HepG2 (cell line): ENCODE data around the gene ANKRD2. TPM values are rescaled to one million over a fixed set of nuclear protein-coding genes. Genes with fewer than 3 reads are reported as not detected.
A peak's percentile ranks its signal among the peaks of the same experiment; 100 is the strongest.

Source experiments
- AFF4 ChIP-seq: sonication (generic); formaldehyde crosslinking; IDR thresholded peaks from 2 replicates; pipeline ENCODE4 v1.4.0; 2020; ENCODE audit warnings: missing genetic modification reagents
- AKNA ChIP-seq: sonication (generic); formaldehyde crosslinking; IDR thresholded peaks from 2 replicates; pipeline ENCODE4 v1.4.0; 2020; ENCODE audit warnings: missing genetic modification reagents, borderline replicate concordance
- ARID3A ChIP-seq: IDR thresholded peaks from 2 replicates; pipeline ENCODE4 v1.6.1; 2012; ENCODE audit warnings: low read depth, low read length, improper control_type of control experiment
- CBX1 ChIP-seq: IDR thresholded peaks from one replicate; pipeline ENCODE4 v1.6.1; 2016; ENCODE audit warnings: antibody characterized with exemption, low read depth
- DNMT3B ChIP-seq: conservative IDR thresholded peaks from 2 replicates; pipeline ENCODE4 v1.6.1; 2016; ENCODE audit warnings: missing biosample characterization, control low read depth
- GTF2F1 ChIP-seq: fragments of 150-350 bp; IDR thresholded peaks from 2 replicates; pipeline ENCODE4 v1.6.1; 2014; ENCODE audit warnings: low read length
- HNRNPH1 ChIP-seq: fragments of 200-400 bp; formaldehyde crosslinking; optimal IDR thresholded peaks from 2 replicates; pipeline ENCODE3; 2017; ENCODE audit warnings: mild to moderate bottlenecking, low read depth, low read length
- ISX ChIP-seq: sonication (generic); formaldehyde crosslinking; conservative IDR thresholded peaks from 2 replicates; pipeline ENCODE4 v1.5.0; 2020; ENCODE audit warnings: missing genetic modification reagents
- KDM5A ChIP-seq: fragments of 200-600 bp; sonication (generic); IDR thresholded peaks from 2 replicates; pipeline ENCODE4 v1.7.0; 2018; ENCODE audit warnings: antibody characterized with exemption, mild to moderate bottlenecking, low read length, borderline replicate concordance
- NR2F6 ChIP-seq, 2 experiments: IDR thresholded peaks; 2 replicates each; pipeline ENCODE4 v1.6.1; 2016; ENCODE audit warnings: antibody characterized with exemption in 1 of 2, mild to moderate bottlenecking in 1 of 2
- PHF20 ChIP-seq: sonication (generic); formaldehyde crosslinking; IDR thresholded peaks from 2 replicates; pipeline ENCODE4 v1.5.0; 2020; ENCODE audit warnings: mild to moderate bottlenecking, missing genetic modification reagents
- RARG ChIP-seq: sonication (generic); formaldehyde crosslinking; IDR thresholded peaks from 2 replicates; pipeline ENCODE4 v1.4.0; 2020; ENCODE audit warnings: low read depth, mild to moderate bottlenecking, missing genetic modification reagents
- RELA ChIP-seq: sonication (generic); formaldehyde crosslinking; IDR thresholded peaks from 2 replicates; pipeline ENCODE4 v1.4.0; 2020; ENCODE audit warnings: missing genetic modification reagents
- RXRA ChIP-seq: sonication (generic); formaldehyde crosslinking; IDR thresholded peaks from 2 replicates; pipeline ENCODE4 v1.5.1; 2020; ENCODE audit warnings: missing genetic modification reagents
- SCMH1 ChIP-seq: sonication (generic); formaldehyde crosslinking; IDR thresholded peaks from 2 replicates; pipeline ENCODE4 v1.9.0; 2021; ENCODE audit warnings: missing genetic modification reagents, mild to moderate bottlenecking, borderline replicate concordance
- ZFY ChIP-seq: sonication (generic); formaldehyde crosslinking; IDR thresholded peaks from 2 replicates; pipeline ENCODE4 v1.4.0; 2020; ENCODE audit warnings: missing genetic modification reagents
- ZNF143 ChIP-seq: sonication (generic); formaldehyde crosslinking; IDR thresholded peaks from 2 replicates; pipeline ENCODE4 v1.4.0; 2020; ENCODE audit warnings: missing genetic modification reagents
- ZNF543 ChIP-seq: sonication (generic); formaldehyde crosslinking; IDR thresholded peaks from 2 replicates; pipeline ENCODE4 v1.4.0; 2020; ENCODE audit warnings: mild to moderate bottlenecking, missing genetic modification reagents
- ZNF7 ChIP-seq: IDR thresholded peaks from 2 replicates; pipeline ENCODE4 v1.6.1; 2016; ENCODE audit warnings: missing biosample characterization, missing genetic modification reagents
- ZNF782 ChIP-seq: sonication (generic); formaldehyde crosslinking; IDR thresholded peaks from 2 replicates; pipeline ENCODE4 v1.4.0; 2020; ENCODE audit warnings: missing genetic modification reagents, mild to moderate bottlenecking, borderline replicate concordance
- polyA plus RNA-seq, 8 experiments: library from polyadenylated mRNA; depleted of rRNA in 3 of 8; stranded (reverse) in 7 of 8; unstranded in 1 of 8; fragments of >200 nt; fragmentation: Illumina TruSeq in 4 of 8; extraction: Trizol in 4 of 8; gene quantifications; 2 replicates each; pipeline versions ENCODE4 v1.2.1 to v1.2.3, GENCODE V29; 2011 to 2016; ENCODE audit warnings: low read depth in 4 of 8, missing spikeins in 1 of 8, mixed read lengths in 1 of 8; ENCODE audit not compliant: insufficient read depth in 1 of 8
- total RNA-seq, 5 experiments: library from RNA; depleted of rRNA; stranded (reverse); fragments of >200 nt; fragmentation: Illumina TruSeq; extraction: Trizol; gene quantifications; 2 replicates each; pipeline ENCODE4 v1.2.3, GENCODE V29; 2016; ENCODE audit warnings: low read depth in 1 of 5

The ANKRD2 gene
- total and polyA plus RNA-seq, 2 of the 13 experiments (the other 11 are each of a cell fraction or from before 2014, with no cell fraction given): not detected

GRCh38 chr10:97632949-97633884 is 60.6 kb downstream of the ANKRD2 start, which contains the start of gene MORN4 (continued):
- no peak for TF ChIP-seq CBX1
- no peak for TF ChIP-seq SCMH1 (CRISPR knock-in tag)
- no peak for TF ChIP-seq AKNA
- no peak for TF ChIP-seq RELA
- peak; percentile 70; the same call in 1 of the 2 replicates for TF ChIP-seq KDM5A
- no peak for TF ChIP-seq ZNF543 (CRISPR knock-in tag)
- no peak for TF ChIP-seq NR2F6 (IDR thresholded peaks at IDR 0.05)
- no peak for TF ChIP-seq NR2F6 (CRISPR knock-in tag; IDR thresholded peaks at IDR 0.05)
- peak; percentile 67; the same call in 1 of the 2 replicates for TF ChIP-seq PHF20
- TF ChIP-seq AFF4 (CRISPR knock-in tag): no peak
- TF ChIP-seq ZNF782: no peak
- TF ChIP-seq RXRA (CRISPR knock-in tag): peak; percentile 44; the same call in 1 of the 2 replicates
- TF ChIP-seq ISX (CRISPR knock-in tag): no peak
- TF ChIP-seq ZNF143 (CRISPR knock-in tag): peak; percentile 18
- TF ChIP-seq ZFY: peak; percentile 69
- TF ChIP-seq GTF2F1: no peak
- TF ChIP-seq RARG (CRISPR knock-in tag): no peak
- no peak for TF ChIP-seq ARID3A
- TF ChIP-seq ZNF7 (CRISPR knock-in tag): no peak
- TF ChIP-seq DNMT3B (CRISPR knock-in tag): no peak
- TF ChIP-seq HNRNPH1: no peak
